PFSK-1 (cell line): ENCODE results near the gene SPRY1.

Source experiments
- POLR2AphosphoS5 ChIP-seq: IDR thresholded peaks from 2 replicates; pipeline ENCODE4 v1.6.1; 2012; ENCODE audit warnings: low read depth, mild to moderate bottlenecking, control low read depth, low read length, moderate library complexity
- TF ChIP-seq, protein P1 (sequence below), 2 experiments: IDR thresholded peaks; 2 replicates each; pipeline versions ENCODE4 v1.6.1 to v1.8.0; 2011 to 2012; ENCODE audit warnings: low read depth in 2 of 2, low read length in 2 of 2, control low read depth in 1 of 2, inconsistent platforms in 1 of 2, mild to moderate bottlenecking in 1 of 2, moderate library complexity in 1 of 2; ENCODE audit not compliant: insufficient read depth in 1 of 2

- TF ChIP-seq, protein P1, sequence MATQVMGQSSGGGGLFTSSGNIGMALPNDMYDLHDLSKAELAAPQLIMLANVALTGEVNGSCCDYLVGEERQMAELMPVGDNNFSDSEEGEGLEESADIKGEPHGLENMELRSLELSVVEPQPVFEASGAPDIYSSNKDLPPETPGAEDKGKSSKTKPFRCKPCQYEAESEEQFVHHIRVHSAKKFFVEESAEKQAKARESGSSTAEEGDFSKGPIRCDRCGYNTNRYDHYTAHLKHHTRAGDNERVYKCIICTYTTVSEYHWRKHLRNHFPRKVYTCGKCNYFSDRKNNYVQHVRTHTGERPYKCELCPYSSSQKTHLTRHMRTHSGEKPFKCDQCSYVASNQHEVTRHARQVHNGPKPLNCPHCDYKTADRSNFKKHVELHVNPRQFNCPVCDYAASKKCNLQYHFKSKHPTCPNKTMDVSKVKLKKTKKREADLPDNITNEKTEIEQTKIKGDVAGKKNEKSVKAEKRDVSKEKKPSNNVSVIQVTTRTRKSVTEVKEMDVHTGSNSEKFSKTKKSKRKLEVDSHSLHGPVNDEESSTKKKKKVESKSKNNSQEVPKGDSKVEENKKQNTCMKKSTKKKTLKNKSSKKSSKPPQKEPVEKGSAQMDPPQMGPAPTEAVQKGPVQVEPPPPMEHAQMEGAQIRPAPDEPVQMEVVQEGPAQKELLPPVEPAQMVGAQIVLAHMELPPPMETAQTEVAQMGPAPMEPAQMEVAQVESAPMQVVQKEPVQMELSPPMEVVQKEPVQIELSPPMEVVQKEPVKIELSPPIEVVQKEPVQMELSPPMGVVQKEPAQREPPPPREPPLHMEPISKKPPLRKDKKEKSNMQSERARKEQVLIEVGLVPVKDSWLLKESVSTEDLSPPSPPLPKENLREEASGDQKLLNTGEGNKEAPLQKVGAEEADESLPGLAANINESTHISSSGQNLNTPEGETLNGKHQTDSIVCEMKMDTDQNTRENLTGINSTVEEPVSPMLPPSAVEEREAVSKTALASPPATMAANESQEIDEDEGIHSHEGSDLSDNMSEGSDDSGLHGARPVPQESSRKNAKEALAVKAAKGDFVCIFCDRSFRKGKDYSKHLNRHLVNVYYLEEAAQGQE (IDR thresholded peaks at IDR 0.05; ENCODE audit: insufficient read depth in 1 of 2, low read depth in 2 of 2, low read length in 2 of 2), result no peak
- TF ChIP-seq POLR2AphosphoS5, result no peak
These were observed 33.4 kb downstream of the SPRY1 start for GRCh38 chr4:123430031-123430430.
